Stimulated activated CD4-positive, alpha-beta T cell treated with anti-CD3 and anti-CD28 coated beads, TNF-alpha, amount 100 ng/mL, for 4 hours (primary cell): ENCODE measurements around the gene GNG11.
"Not testable (repeated sequence)": the region's sequence is repeated elsewhere in the genome, so short reads cannot be mapped to it uniquely, and the experiment has no call there.

Experiments used
- DNase-seq, 3 experiments: peaks; one replicate each; pipeline ENCODE4 v3.0.0-alpha.2; 2020; ENCODE audit warnings: low read depth in 3 of 3

Gene GNG11

GRCh38 chr7:93911661-93912060, 9.9 kb upstream of the GNG11 start:
- DNase-seq, result not testable (repeated sequence)

GRCh38 chr7:93913197-93913596, 8.3 kb upstream of the GNG11 start:
- no peak for DNase-seq

GRCh38 chr7:93914581-93915066, 6.9 kb upstream of the GNG11 start:
- no peak for DNase-seq

GRCh38 chr7:93915206-93915842, 6.2 kb upstream of the GNG11 start:
- not testable (repeated sequence) for DNase-seq

GRCh38 chr7:93915888-93916287, 5.6 kb upstream of the GNG11 start:
- not testable (repeated sequence) for DNase-seq

GRCh38 chr7:93916315-93916714, 5.2 kb upstream of the GNG11 start:
- DNase-seq, result not testable (repeated sequence)

- DNase-seq, result no peak
Measured at GRCh38 chr7:93920496-93921182, 896 bp upstream of the GNG11 start.

- no peak for DNase-seq
Measured at GRCh38 chr7:93921186-93921585, 349 bp upstream of the GNG11 start.

- DNase-seq, result no peak
Measured at GRCh38 chr7:93923296-93923695, 1.8 kb downstream of the GNG11 start.

- DNase-seq, result no peak
Measured at GRCh38 chr7:93923942-93924341, 2.4 kb downstream of the GNG11 start.

- DNase-seq, result no peak
Measured at GRCh38 chr7:93926800-93927199, 5.3 kb downstream of the GNG11 start.

GRCh38 chr7:93927585-93927984, 6.0 kb downstream of the GNG11 start:
- no peak for DNase-seq

GRCh38 chr7:93931655-93932054, 10.1 kb downstream of the GNG11 start:
- DNase-seq, result no peak

GRCh38 chr7:93933156-93933555, 11.6 kb downstream of the GNG11 start:
- DNase-seq, result no peak

GRCh38 chr7:93935102-93935501, 13.6 kb downstream of the GNG11 start:
- DNase-seq, result no peak

- no peak for DNase-seq
Measured at GRCh38 chr7:93937818-93938217, 16.3 kb downstream of the GNG11 start.

GRCh38 chr7:93938293-93938692, 16.8 kb downstream of the GNG11 start:
- no peak for DNase-seq

- no peak for DNase-seq
Measured at GRCh38 chr7:93941945-93942344, 20.4 kb downstream of the GNG11 start.

- no peak for DNase-seq
Measured at GRCh38 chr7:93943816-93944540, 22.4 kb downstream of the GNG11 start.

GRCh38 chr7:93944673-93945072, 23.1 kb downstream of the GNG11 start:
- DNase-seq, result no peak

GRCh38 chr7:93945083-93945482, 23.5 kb downstream of the GNG11 start:
- DNase-seq, result no peak

GRCh38 chr7:93945756-93946535, 24.4 kb downstream of the GNG11 start:
- no peak for DNase-seq
